Measurements from ENCODE around the gene ITM2B.

The ITM2B gene

GRCh38 chr13:48316826-48317510 is 84.0 kb downstream of the ITM2B start:
- no peak for DNase-seq

- DNase-seq, result no peak
Observed at GRCh38 chr13:48317511-48318376, 84.7 kb downstream of the ITM2B start.

- DNase-seq, result no peak
Observed at GRCh38 chr13:48318377-48318811, 85.4 kb downstream of the ITM2B start.

- no peak for DNase-seq
Observed at GRCh38 chr13:48318821-48319511, 86.0 kb downstream of the ITM2B start.
